ENCODE results near the gene ITGA8.
"Not testable (repeated sequence)": the region's sequence is repeated elsewhere in the genome, so short reads cannot be mapped to it uniquely, and the experiment has no call there.

ITGA8 gene

DNA sequence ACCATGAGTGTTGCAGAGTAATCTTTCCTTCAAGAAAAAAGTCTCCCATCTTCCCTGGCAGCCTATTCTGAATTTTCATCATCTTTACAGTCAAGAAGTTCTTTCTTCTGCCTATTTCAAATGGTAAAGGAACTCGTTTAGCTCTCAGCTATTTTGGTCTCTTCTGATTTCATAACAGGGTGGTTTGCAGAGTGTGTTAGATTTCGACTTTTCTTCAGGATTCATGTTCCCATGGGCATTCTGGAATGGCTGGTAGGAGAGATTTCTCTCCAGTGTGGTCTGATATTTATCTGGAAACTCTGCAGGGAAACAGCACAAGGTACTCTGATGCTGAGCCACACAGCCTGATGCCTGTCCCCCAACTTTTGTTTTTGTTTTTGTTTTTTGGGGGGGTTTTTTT, 237.6 kb downstream of the ITGA8 start:
- no peak overlapping the region for H3K4me3 Mint-ChIP-seq

GRCh38 chr10:15478950-15479349, 240.8 kb downstream of the ITGA8 start:
- no peak overlapping the region for H3K4me3 Mint-ChIP-seq
- H3K4me1 Mint-ChIP-seq = peaks cover 42% of the 10 kb centered on the region
- H3K36me3 Mint-ChIP-seq (ENCODE audit: low read depth) = peaks cover 28% of the 10 kb centered on the region
- no peak overlapping the region for H3K27ac Mint-ChIP-seq
- peaks cover 6% of the 10 kb centered on the region for H3K27me3 Mint-ChIP-seq (ENCODE audit: low read depth, poor library complexity)
- H3K9me3 Mint-ChIP-seq = peaks cover 32% of the 10 kb centered on the region
- DNase-seq = no peak
- TF ChIP-seq, protein P1, sequence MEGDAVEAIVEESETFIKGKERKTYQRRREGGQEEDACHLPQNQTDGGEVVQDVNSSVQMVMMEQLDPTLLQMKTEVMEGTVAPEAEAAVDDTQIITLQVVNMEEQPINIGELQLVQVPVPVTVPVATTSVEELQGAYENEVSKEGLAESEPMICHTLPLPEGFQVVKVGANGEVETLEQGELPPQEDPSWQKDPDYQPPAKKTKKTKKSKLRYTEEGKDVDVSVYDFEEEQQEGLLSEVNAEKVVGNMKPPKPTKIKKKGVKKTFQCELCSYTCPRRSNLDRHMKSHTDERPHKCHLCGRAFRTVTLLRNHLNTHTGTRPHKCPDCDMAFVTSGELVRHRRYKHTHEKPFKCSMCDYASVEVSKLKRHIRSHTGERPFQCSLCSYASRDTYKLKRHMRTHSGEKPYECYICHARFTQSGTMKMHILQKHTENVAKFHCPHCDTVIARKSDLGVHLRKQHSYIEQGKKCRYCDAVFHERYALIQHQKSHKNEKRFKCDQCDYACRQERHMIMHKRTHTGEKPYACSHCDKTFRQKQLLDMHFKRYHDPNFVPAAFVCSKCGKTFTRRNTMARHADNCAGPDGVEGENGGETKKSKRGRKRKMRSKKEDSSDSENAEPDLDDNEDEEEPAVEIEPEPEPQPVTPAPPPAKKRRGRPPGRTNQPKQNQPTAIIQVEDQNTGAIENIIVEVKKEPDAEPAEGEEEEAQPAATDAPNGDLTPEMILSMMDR (IDR thresholded peaks at IDR 0.05) = no peak

More for the DNA sequence above, 237.6 kb downstream of the ITGA8 start:
- DNase-seq = no peak
- peaks cover 14% of the 10 kb centered on the region for H3K36me3 Mint-ChIP-seq (ENCODE audit: low read depth)
- H3K4me1 Mint-ChIP-seq = peaks cover 69% of the 10 kb centered on the region
- no peak overlapping the region for H3K27ac Mint-ChIP-seq
- peaks cover 19% of the 10 kb centered on the region for H3K9me3 Mint-ChIP-seq
- TF ChIP-seq, protein P1 (IDR thresholded peaks at IDR 0.05) = no peak
- H3K27me3 Mint-ChIP-seq (ENCODE audit: low read depth, poor library complexity) = peaks cover 10% of the 10 kb centered on the region

DNA sequence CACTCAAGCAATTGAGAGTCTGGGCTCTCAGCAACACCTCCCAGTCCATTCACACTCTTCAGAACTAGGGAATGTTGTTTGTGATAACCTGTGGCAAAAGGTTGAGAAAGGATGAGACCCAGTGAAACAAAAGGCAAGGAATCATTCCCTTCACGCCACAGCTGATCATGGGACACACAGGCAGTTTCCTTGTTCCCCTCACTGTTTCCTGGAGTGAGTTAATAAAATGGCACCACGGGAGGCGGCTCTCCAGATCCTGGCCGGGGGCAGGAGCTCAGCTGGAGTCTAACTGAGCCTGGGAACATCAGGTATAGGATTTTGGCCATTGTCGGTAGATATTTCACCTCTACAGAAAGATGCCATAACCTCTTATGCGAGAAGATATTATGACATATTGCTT, 241.3 kb downstream of the ITGA8 start:
- peak overlapping the region; percentile 45 for H3K27ac Mint-ChIP-seq
- no peak for DNase-seq
- no peak overlapping the region for H3K4me3 Mint-ChIP-seq
- TF ChIP-seq, protein P1 (IDR thresholded peaks at IDR 0.05) = no peak
- H3K27me3 Mint-ChIP-seq (ENCODE audit: low read depth, poor library complexity) = peaks cover 6% of the 10 kb centered on the region
- H3K9me3 Mint-ChIP-seq = peaks cover 32% of the 10 kb centered on the region
- peaks cover 42% of the 10 kb centered on the region for H3K4me1 Mint-ChIP-seq
- peaks cover 28% of the 10 kb centered on the region for H3K36me3 Mint-ChIP-seq (ENCODE audit: low read depth)

- H3K4me3 Mint-ChIP-seq = no peak overlapping the region
- TF ChIP-seq, protein P1 (IDR thresholded peaks at IDR 0.05) = no peak
- peaks cover 3% of the 10 kb centered on the region for H3K27me3 Mint-ChIP-seq (ENCODE audit: low read depth, poor library complexity)
- no peak for DNase-seq
- H3K4me1 Mint-ChIP-seq = peaks cover 55% of the 10 kb centered on the region
- H3K27ac Mint-ChIP-seq = no peak overlapping the region
- peaks cover 26% of the 10 kb centered on the region for H3K9me3 Mint-ChIP-seq
- peaks cover 19% of the 10 kb centered on the region for H3K36me3 Mint-ChIP-seq (ENCODE audit: low read depth)
These were observed 243.4 kb downstream of the ITGA8 start for GRCh38 chr10:15476337-15476736.

GRCh38 chr10:15475439-15475838, 244.3 kb downstream of the ITGA8 start:
- not testable (repeated sequence) for H3K27me3 Mint-ChIP-seq (ENCODE audit: low read depth, poor library complexity); H3K27ac Mint-ChIP-seq; H3K4me3 Mint-ChIP-seq; DNase-seq
- H3K36me3 Mint-ChIP-seq (ENCODE audit: low read depth) = peaks cover 20% of the 10 kb centered on the region
- H3K9me3 Mint-ChIP-seq = peaks cover 26% of the 10 kb centered on the region
- peaks cover 64% of the 10 kb centered on the region for H3K4me1 Mint-ChIP-seq

DNA sequence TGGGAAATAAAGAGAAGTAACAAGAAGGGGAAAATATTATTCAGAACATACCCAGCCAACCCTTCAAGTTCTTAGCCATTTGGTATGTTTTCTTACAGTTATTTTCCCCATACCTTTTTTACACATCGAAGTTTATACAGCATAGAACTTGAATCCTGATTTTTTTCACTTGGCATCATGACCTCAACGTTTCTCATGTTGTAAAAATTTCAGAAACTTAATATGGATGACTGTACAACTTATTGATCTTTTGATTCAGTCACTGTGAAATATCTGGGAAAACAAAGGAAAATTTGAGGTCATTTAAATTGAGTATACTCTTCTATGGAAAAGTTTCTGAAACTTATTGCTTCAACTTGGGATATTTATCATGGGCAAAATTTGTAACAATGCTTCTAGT, 245.1 kb downstream of the ITGA8 start:
- Mint-ChIP-seq H3K36me3 (ENCODE audit: low read depth) (peaks cover 20% of the 10 kb centered on the region), H3K4me1 (peaks cover 64% of the 10 kb centered on the region), H3K27me3 (ENCODE audit: low read depth, poor library complexity) (peaks cover 3% of the 10 kb centered on the region), H3K4me3 (no peak overlapping the region), H3K27ac (no peak overlapping the region), H3K9me3 (peaks cover 26% of the 10 kb centered on the region)
- TF ChIP-seq, protein P1 (IDR thresholded peaks at IDR 0.05) = no peak
- no peak for DNase-seq
